C4-2B (cell line): ENCODE results near the gene TRIM37.

Source experiments
- ZFX ChIP-seq: fragments of 450-650 bp; IDR thresholded peaks from 2 replicates; pipeline ENCODE4 v1.6.1; 2017
- TF ChIP-seq, protein P1 (sequence below): fragments of 450-650 bp; conservative IDR thresholded peaks from 2 replicates; pipeline ENCODE4 v1.5.1; 2017; ENCODE audit warnings: mild to moderate bottlenecking

DNA sequence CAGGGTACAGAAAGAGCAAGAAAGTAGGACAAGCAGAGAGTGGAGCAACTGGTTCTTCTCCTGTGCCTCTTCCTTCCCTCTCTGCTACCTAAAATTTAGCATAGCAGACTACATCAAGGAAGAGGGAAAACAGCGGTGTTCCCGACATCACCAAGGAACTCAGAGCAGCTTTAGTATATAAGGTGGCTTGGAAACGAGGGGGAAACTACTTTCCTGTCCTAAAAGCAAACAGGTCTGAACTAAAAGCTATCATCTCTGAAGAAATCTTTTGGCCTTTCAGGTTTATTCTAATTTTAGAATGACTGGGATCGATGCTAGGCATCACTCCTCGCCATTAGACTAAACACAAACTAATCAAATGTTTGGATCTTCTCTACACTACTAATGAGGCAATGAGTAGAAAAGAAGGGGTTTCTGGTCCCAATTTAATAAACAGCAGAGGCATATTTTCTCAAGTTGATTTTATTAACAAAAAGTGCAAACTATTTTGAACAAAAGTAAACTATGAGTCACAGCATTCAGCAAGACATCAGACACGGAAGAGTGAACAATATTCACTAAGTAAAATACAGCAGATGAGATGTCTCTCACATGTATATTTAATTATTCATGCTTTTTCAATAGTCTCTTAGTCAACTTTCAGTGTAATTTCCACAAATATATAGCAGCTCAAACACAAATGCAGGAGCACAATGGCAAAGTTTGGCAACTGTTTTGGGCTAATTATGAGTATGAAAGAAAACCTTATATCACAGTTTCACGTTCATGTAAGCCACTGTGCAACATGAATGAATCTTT is 108.7 kb downstream of the TRIM37 start:
- TF ChIP-seq, protein P1, sequence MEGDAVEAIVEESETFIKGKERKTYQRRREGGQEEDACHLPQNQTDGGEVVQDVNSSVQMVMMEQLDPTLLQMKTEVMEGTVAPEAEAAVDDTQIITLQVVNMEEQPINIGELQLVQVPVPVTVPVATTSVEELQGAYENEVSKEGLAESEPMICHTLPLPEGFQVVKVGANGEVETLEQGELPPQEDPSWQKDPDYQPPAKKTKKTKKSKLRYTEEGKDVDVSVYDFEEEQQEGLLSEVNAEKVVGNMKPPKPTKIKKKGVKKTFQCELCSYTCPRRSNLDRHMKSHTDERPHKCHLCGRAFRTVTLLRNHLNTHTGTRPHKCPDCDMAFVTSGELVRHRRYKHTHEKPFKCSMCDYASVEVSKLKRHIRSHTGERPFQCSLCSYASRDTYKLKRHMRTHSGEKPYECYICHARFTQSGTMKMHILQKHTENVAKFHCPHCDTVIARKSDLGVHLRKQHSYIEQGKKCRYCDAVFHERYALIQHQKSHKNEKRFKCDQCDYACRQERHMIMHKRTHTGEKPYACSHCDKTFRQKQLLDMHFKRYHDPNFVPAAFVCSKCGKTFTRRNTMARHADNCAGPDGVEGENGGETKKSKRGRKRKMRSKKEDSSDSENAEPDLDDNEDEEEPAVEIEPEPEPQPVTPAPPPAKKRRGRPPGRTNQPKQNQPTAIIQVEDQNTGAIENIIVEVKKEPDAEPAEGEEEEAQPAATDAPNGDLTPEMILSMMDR, result no peak
- no peak for TF ChIP-seq ZFX
